Ovary (tissue), 3 donors: ENCODE measurements around the gene SCO1.

ENCODE experiments used
- EP300 ChIP-seq: sonication (generic); formaldehyde crosslinking; IDR thresholded peaks from one replicate; pipeline ENCODE4 v1.6.1; 2017; ENCODE audit warnings: antibody characterized with exemption
- POLR2A ChIP-seq: fragments of 450-650 bp; IDR thresholded peaks from one replicate; pipeline ENCODE4 v1.6.1; 2017; ENCODE audit warnings: antibody characterized with exemption, mild to moderate bottlenecking, moderate library complexity
- TF ChIP-seq, protein P1 (sequence below), 3 donors: fragments of 450-650 bp in 2 of 3; fragments of 200-600 bp in 1 of 3; IDR thresholded peaks; one replicate each; pipeline versions ENCODE4 v1.5.1 to v1.8.0; 2016 to 2022; ENCODE audit warnings: antibody characterized with exemption in 3 of 3, mild to moderate bottlenecking in 1 of 3
- donor health status: DM: no; HTN: no; CAD: no.

DNA sequence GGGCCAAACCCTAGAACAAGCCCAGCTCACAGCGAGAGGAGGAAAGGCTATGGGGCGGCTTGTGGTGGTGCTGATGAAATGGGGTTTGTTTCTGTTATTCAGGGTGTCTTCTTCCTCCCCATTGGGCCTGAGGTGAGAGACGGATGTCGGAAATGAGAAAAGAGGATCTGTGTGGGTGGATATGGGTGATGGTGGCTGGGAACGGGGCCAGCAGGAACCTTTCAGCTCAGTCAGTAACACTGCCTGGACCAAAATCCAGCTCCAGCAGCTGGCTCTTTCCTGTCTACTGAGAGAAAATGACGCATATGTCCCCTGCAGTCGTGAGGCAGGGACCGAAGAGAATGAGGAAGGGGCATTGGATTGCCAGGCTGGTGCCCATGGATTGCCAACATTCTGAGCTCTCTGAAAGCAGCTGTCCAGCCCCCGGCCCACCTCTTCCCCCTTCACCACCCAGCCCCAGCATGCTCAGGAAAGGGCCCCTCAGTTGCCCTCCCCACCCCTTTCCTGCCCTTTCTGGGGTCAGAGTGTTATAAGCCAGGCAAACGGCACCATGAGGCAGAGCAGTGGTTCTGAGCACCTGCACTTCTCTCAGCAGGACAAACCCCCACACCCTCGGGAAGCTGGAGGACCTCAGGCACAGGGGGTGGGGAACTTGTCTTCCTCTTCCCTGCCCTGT is 44.2 kb downstream of the SCO1 start:
- TF ChIP-seq POLR2A (no peak), EP300 (no peak)
- TF ChIP-seq, protein P1, sequence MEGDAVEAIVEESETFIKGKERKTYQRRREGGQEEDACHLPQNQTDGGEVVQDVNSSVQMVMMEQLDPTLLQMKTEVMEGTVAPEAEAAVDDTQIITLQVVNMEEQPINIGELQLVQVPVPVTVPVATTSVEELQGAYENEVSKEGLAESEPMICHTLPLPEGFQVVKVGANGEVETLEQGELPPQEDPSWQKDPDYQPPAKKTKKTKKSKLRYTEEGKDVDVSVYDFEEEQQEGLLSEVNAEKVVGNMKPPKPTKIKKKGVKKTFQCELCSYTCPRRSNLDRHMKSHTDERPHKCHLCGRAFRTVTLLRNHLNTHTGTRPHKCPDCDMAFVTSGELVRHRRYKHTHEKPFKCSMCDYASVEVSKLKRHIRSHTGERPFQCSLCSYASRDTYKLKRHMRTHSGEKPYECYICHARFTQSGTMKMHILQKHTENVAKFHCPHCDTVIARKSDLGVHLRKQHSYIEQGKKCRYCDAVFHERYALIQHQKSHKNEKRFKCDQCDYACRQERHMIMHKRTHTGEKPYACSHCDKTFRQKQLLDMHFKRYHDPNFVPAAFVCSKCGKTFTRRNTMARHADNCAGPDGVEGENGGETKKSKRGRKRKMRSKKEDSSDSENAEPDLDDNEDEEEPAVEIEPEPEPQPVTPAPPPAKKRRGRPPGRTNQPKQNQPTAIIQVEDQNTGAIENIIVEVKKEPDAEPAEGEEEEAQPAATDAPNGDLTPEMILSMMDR (IDR thresholded peaks at IDR 0.05), result no peak
